Measurements from ENCODE around the gene SPRR3.

SPRR3 gene

GRCh38 chr1:153023109-153023508 lies 21.6 kb downstream of the SPRR3 start:
- H3K4me3 ChIP-seq (replicated peaks in 1 of 2; ENCODE audit: low read depth in 2 of 2, low read length in 2 of 2): no peak overlapping the region
- TF ChIP-seq, protein P1, sequence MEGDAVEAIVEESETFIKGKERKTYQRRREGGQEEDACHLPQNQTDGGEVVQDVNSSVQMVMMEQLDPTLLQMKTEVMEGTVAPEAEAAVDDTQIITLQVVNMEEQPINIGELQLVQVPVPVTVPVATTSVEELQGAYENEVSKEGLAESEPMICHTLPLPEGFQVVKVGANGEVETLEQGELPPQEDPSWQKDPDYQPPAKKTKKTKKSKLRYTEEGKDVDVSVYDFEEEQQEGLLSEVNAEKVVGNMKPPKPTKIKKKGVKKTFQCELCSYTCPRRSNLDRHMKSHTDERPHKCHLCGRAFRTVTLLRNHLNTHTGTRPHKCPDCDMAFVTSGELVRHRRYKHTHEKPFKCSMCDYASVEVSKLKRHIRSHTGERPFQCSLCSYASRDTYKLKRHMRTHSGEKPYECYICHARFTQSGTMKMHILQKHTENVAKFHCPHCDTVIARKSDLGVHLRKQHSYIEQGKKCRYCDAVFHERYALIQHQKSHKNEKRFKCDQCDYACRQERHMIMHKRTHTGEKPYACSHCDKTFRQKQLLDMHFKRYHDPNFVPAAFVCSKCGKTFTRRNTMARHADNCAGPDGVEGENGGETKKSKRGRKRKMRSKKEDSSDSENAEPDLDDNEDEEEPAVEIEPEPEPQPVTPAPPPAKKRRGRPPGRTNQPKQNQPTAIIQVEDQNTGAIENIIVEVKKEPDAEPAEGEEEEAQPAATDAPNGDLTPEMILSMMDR (IDR thresholded peaks at IDR 0.05; ENCODE audit: low read depth, low read length): no peak
- no peak for DNase-seq (ENCODE audit: low read depth in 2 of 2)

GRCh38 chr1:153024413-153024812 lies 22.9 kb downstream of the SPRR3 start:
- no peak for DNase-seq (ENCODE audit: low read depth in 2 of 2)
- TF ChIP-seq, protein P1 (IDR thresholded peaks at IDR 0.05; ENCODE audit: low read depth, low read length): no peak
- no peak overlapping the region for H3K4me3 ChIP-seq (replicated peaks in 1 of 2; ENCODE audit: low read depth in 2 of 2, low read length in 2 of 2)

GRCh38 chr1:153025797-153026196 lies 24.2 kb downstream of the SPRR3 start:
- no peak for DNase-seq (ENCODE audit: low read depth in 2 of 2)
- TF ChIP-seq, protein P1 (IDR thresholded peaks at IDR 0.05; ENCODE audit: low read depth, low read length): no peak

GRCh38 chr1:153028766-153029165 lies 27.2 kb downstream of the SPRR3 start:
- no peak for DNase-seq (ENCODE audit: low read depth in 2 of 2)
- TF ChIP-seq, protein P1 (IDR thresholded peaks at IDR 0.05; ENCODE audit: low read depth, low read length): no peak
- no peak overlapping the region for H3K4me3 ChIP-seq (replicated peaks in 1 of 2; ENCODE audit: low read depth in 2 of 2, low read length in 2 of 2)

More at GRCh38 chr1:153025797-153026196, 24.2 kb downstream of the SPRR3 start:
- no peak overlapping the region for H3K4me3 ChIP-seq (replicated peaks in 1 of 2; ENCODE audit: low read depth in 2 of 2, low read length in 2 of 2)

GRCh38 chr1:153030895-153031294 lies 29.3 kb downstream of the SPRR3 start, which contains the start of gene SPRR1B:
SPRR1B (plus strand) TSS chr1:153031203; CDS start chr1:153032346, 1,143 bp downstream.
- H3K4me3 ChIP-seq (replicated peaks in 1 of 2; ENCODE audit: low read depth in 2 of 2, low read length in 2 of 2): no peak within 1 kb of the TSS
- TF ChIP-seq, protein P1 (IDR thresholded peaks at IDR 0.05; ENCODE audit: low read depth, low read length): no peak
- no peak for DNase-seq (ENCODE audit: low read depth in 2 of 2)

DNA sequence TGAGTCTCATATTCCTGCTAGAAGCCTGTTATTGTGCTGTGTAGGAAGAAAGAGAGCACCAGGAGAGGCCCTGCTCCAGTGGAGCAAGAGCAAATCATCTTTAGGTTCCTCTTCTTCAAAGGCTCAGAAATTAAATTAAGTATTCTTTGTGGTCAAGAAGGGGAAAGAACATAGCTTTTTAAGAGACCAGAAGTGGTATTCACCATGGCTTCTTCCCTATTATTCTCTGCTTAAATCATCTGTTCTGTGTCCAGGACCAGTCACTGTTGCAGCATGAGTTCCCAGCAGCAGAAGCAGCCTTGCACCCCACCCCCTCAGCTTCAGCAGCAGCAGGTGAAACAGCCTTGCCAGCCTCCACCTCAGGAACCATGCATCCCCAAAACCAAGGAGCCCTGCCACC lies 30.5 kb downstream of the SPRR3 start:
- TF ChIP-seq, protein P1 (IDR thresholded peaks at IDR 0.05; ENCODE audit: low read depth, low read length): no peak
- H3K4me3 ChIP-seq (replicated peaks in 1 of 2; ENCODE audit: low read depth in 2 of 2, low read length in 2 of 2): no peak overlapping the region

GRCh38 chr1:153032677-153033308 lies 31.2 kb downstream of the SPRR3 start:
- no peak overlapping the region for H3K4me3 ChIP-seq (replicated peaks in 1 of 2; ENCODE audit: low read depth in 2 of 2, low read length in 2 of 2)
- TF ChIP-seq, protein P1 (IDR thresholded peaks at IDR 0.05; ENCODE audit: low read depth, low read length): no peak

More for the DNA sequence above, 30.5 kb downstream of the SPRR3 start:
- DNase-seq (ENCODE audit: low read depth in 2 of 2): no peak

More at GRCh38 chr1:153032677-153033308, 31.2 kb downstream of the SPRR3 start:
- peak; percentile 19 to 25 for DNase-seq (ENCODE audit: low read depth in 2 of 2)

Measured in cardiac fibroblast (primary cell).